Measurements from ENCODE around the gene PCYT1B.
A peak's percentile ranks its signal among the peaks of the same experiment; 100 is the strongest.

The PCYT1B gene

GRCh38 chrX:24525455-24525854 is 121.7 kb downstream of the PCYT1B start:
- no peak for DNase-seq (ENCODE audit: low read depth)

GRCh38 chrX:24520472-24520871 is 126.7 kb downstream of the PCYT1B start:
- DNase-seq (ENCODE audit: low read depth), result no peak

- DNase-seq (ENCODE audit: low read depth), result peak; percentile 8
These were observed 131.7 kb downstream of the PCYT1B start for GRCh38 chrX:24515447-24515846.

- no peak for DNase-seq (ENCODE audit: low read depth)
These were observed 133.7 kb downstream of the PCYT1B start for GRCh38 chrX:24513416-24513815.

- DNase-seq (ENCODE audit: low read depth), result no peak
These were observed 138.8 kb downstream of the PCYT1B start for GRCh38 chrX:24508375-24508774.
